H9 (cell line): ENCODE measurements around the gene ARHGEF12. TPM values are rescaled to one million over a fixed set of nuclear protein-coding genes. Genes with fewer than 3 reads are reported as not detected.

Experiments used
- DNase-seq: peaks from one replicate; pipeline ENCODE4 v3.0.0-alpha.2; 2017
- H2AFZ ChIP-seq: one replicate; pipeline ENCODE4 v1.6.1; 2013; ENCODE audit warnings: mild to moderate bottlenecking, low read length, control low read depth, moderate library complexity
- H2AK5ac ChIP-seq: 2 replicates; pipeline ENCODE4 v1.6.1; 2013; ENCODE audit warnings: low read length, control low read depth, mixed read lengths; ENCODE audit not compliant: insufficient read length
- H2BK120ac ChIP-seq: one replicate; pipeline ENCODE4 v1.6.1; 2013; ENCODE audit warnings: low read depth, mild to moderate bottlenecking, low read length, control low read depth, inconsistent platforms; ENCODE audit not compliant: poor library complexity, severe bottlenecking
- H2BK12ac ChIP-seq: 2 replicates; pipeline ENCODE4 v1.6.1; 2013; ENCODE audit warnings: low read length, control low read depth, mixed read lengths, low read depth; ENCODE audit not compliant: insufficient read length
- H2BK15ac ChIP-seq: 2 replicates; pipeline ENCODE4 v1.6.1; 2013; ENCODE audit warnings: low read depth, low read length, control low read depth
- H2BK20ac ChIP-seq: one replicate; pipeline ENCODE4 v1.6.1; 2013; ENCODE audit warnings: low read depth, mild to moderate bottlenecking, low read length, control low read depth, inconsistent platforms; ENCODE audit not compliant: poor library complexity, severe bottlenecking
- H2BK5ac ChIP-seq: 2 replicates; pipeline ENCODE4 v1.6.1; 2013; ENCODE audit warnings: low read length, control low read depth, mixed read lengths; ENCODE audit not compliant: insufficient read length
- H3K14ac ChIP-seq: 2 replicates; pipeline ENCODE4 v1.6.1; 2013; ENCODE audit warnings: low read length, control low read depth; ENCODE audit not compliant: insufficient read depth
- H3K18ac ChIP-seq: 2 replicates; pipeline ENCODE4 v1.6.1; 2013; ENCODE audit warnings: low read depth, mild to moderate bottlenecking, mixed read lengths, low read length, control low read depth; ENCODE audit not compliant: insufficient read length
- H3K23ac ChIP-seq: 2 replicates; pipeline ENCODE4 v1.6.1; 2013; ENCODE audit warnings: low read length, control low read depth, mixed read lengths, low read depth; ENCODE audit not compliant: insufficient read length
- H3K23me2 ChIP-seq: 2 replicates; pipeline ENCODE4 v1.6.1; 2013; ENCODE audit warnings: low read depth, mild to moderate bottlenecking, mixed read lengths, low read length, control low read depth; ENCODE audit not compliant: insufficient read length, poor library complexity, severe bottlenecking
- H3K27ac ChIP-seq: 2 replicates; pipeline ENCODE4 v1.5.1; 2013; ENCODE audit warnings: low read length, control low read depth, mixed read lengths, low read depth; ENCODE audit not compliant: insufficient read length
- H3K27me3 ChIP-seq: 2 replicates; pipeline ENCODE4 v1.6.1; 2013; ENCODE audit warnings: low read length, control low read depth, inconsistent platforms; ENCODE audit not compliant: insufficient read depth
- H3K4ac ChIP-seq: 2 replicates; pipeline ENCODE4 v1.6.1; 2013; ENCODE audit warnings: low read depth, mild to moderate bottlenecking, control low read depth, inconsistent platforms, low read length, moderate library complexity
- H3K4me1 ChIP-seq: 2 replicates; pipeline ENCODE4 v1.6.1; 2013; ENCODE audit warnings: low read length, control low read depth, inconsistent platforms; ENCODE audit not compliant: insufficient read depth
- H3K4me2 ChIP-seq: 2 replicates; pipeline ENCODE4 v1.6.1; 2013; ENCODE audit warnings: low read length, control low read depth, mixed read lengths; ENCODE audit not compliant: insufficient read length, insufficient read depth
- H3K56ac ChIP-seq: 2 replicates; pipeline ENCODE4 v1.6.1; 2013; ENCODE audit warnings: low read depth, mild to moderate bottlenecking, mixed read lengths, low read length, control low read depth; ENCODE audit not compliant: insufficient read length
- H3K79me1 ChIP-seq: 2 replicates; pipeline ENCODE4 v1.6.1; 2013; ENCODE audit warnings: low read depth, mild to moderate bottlenecking, moderate library complexity, low read length, control low read depth, inconsistent platforms; ENCODE audit not compliant: insufficient read depth, poor library complexity, severe bottlenecking
- H3K79me2 ChIP-seq: 2 replicates; pipeline ENCODE4 v1.6.1; 2013; ENCODE audit warnings: low read length, control low read depth, inconsistent platforms; ENCODE audit not compliant: insufficient read depth
- H3K9ac ChIP-seq: 2 replicates; pipeline ENCODE4 v1.6.1; 2013; ENCODE audit warnings: low read length, control low read depth, mixed read lengths; ENCODE audit not compliant: insufficient read length; ENCODE audit errors: extremely low read depth
- H3K9me3 ChIP-seq: one replicate; pipeline ENCODE4 v1.6.1; 2013; ENCODE audit warnings: low read depth, low read length, inconsistent platforms; ENCODE audit not compliant: control insufficient read depth
- H3T11ph ChIP-seq: one replicate; pipeline ENCODE4 v1.6.1; 2013; ENCODE audit warnings: mild to moderate bottlenecking, low read length, control low read depth, inconsistent platforms
- H4K20me1 ChIP-seq: one replicate; pipeline ENCODE4 v1.6.1; 2013; ENCODE audit not compliant: control insufficient read depth, insufficient read length, insufficient read depth
- H4K5ac ChIP-seq: 2 replicates; pipeline ENCODE4 v1.6.1; 2013; ENCODE audit warnings: low read depth, mild to moderate bottlenecking, mixed read lengths, low read length, control low read depth; ENCODE audit not compliant: insufficient read length
- H4K8ac ChIP-seq: replicated peaks from 2 replicates; pipeline ENCODE4 v1.6.1; 2013; ENCODE audit warnings: low read length, control low read depth, mixed read lengths, low read depth; ENCODE audit not compliant: insufficient read length
- H4K91ac ChIP-seq: 2 replicates; pipeline ENCODE4 v1.6.1; 2013; ENCODE audit warnings: low read depth, mild to moderate bottlenecking, moderate library complexity, mixed read lengths, low read length, control low read depth; ENCODE audit not compliant: insufficient read length
- H3K27ac Mint-ChIP-seq, 3 experiments: 2 replicates in 2 of 3; 3 replicates in 1 of 3; pipeline ENCODE4 v1.8.0; 2020 to 2021; ENCODE audit warnings: mixed read lengths in 3 of 3, mild to moderate bottlenecking in 1 of 3, moderate library complexity in 1 of 3
- H3K27me3 Mint-ChIP-seq: 2 replicates; pipeline ENCODE4 v1.8.0; 2021; ENCODE audit warnings: low read depth, mild to moderate bottlenecking, moderate library complexity, mixed read lengths
- H3K36me3 Mint-ChIP-seq, 3 experiments: 2 replicates in 2 of 3; 3 replicates in 1 of 3; pipeline ENCODE4 v1.8.0; 2020 to 2021; ENCODE audit warnings: low read depth in 3 of 3, mixed read lengths in 3 of 3; ENCODE audit not compliant: insufficient read depth in 1 of 3
- H3K4me1 Mint-ChIP-seq, 2 experiments: 2 replicates each; pipeline ENCODE4 v1.8.0; 2020; ENCODE audit warnings: mixed read lengths in 2 of 2
- H3K4me3 Mint-ChIP-seq, 2 experiments: 2 replicates in 1 of 2; 3 replicates in 1 of 2; pipeline ENCODE4 v1.8.0; 2020 to 2021; ENCODE audit warnings: mild to moderate bottlenecking in 2 of 2, mixed read lengths in 2 of 2, moderate library complexity in 1 of 2
- H3K9me3 Mint-ChIP-seq, 2 experiments: 2 replicates in 1 of 2; 3 replicates in 1 of 2; pipeline ENCODE4 v1.8.0; 2020; ENCODE audit warnings: mild to moderate bottlenecking in 2 of 2, mixed read lengths in 2 of 2, moderate library complexity in 1 of 2
- CTCF ChIP-seq: fragments of 200-600 bp; sonication (generic); conservative IDR thresholded peaks from 3 replicates; pipeline ENCODE4 v1.8.0; 2021; ENCODE audit warnings: antibody characterized with exemption, mild to moderate bottlenecking
- WGBS: extraction: QIAGEN DNeasy Blood & Tissue Kit; methylation state at CpG from one replicate; pipeline ENCODE4 v1.1.7; 2013; ENCODE audit warnings: missing lambda C conversion rate, low lambda C conversion rate, mixed read lengths; ENCODE audit not compliant: insufficient read length; ENCODE audit errors: extremely low coverage; 5-methylcytosine and 5-hydroxymethylcytosine counted together
- total RNA-seq: library from RNA; stranded (reverse); gene quantifications from 2 replicates; pipeline ENCODE4 v1.2.1, GENCODE V29; 2021

The ARHGEF12 gene
- total RNA-seq, 1 experiment from 2014 or later = 27.0 TPM

- Mint-ChIP-seq H3K27ac (peak overlapping the region in 1 of 3 experiments; percentile 91; a peak in 3 of 7 replicates), H3K4me1 (peaks cover 40% of the 10 kb centered on the region in 2 experiments), H3K9me3 (peaks cover 14 to 16% of the 10 kb centered on the region in 2 experiments), H3K27me3 (no peaks in the 10 kb centered on the region), H3K36me3 (peaks cover 1 to 30% (median 13%) of the 10 kb centered on the region in 3 experiments; a peak in 5 of 7 replicates), H3K4me3 (no peak overlapping the region)
- Histone ChIP-seq H3K18ac (no peak overlapping the region), H3T11ph (no peak overlapping the region), H4K8ac (no peak overlapping the region), H3K14ac (no peak overlapping the region), H4K5ac (no peak overlapping the region), H3K9me3 (peaks cover 5% of the 10 kb centered on the region), H2BK20ac (no peak overlapping the region), H3K23me2 (no peaks in the 10 kb centered on the region), H2AFZ (no peak overlapping the region), H2BK12ac (no peak overlapping the region), H3K27ac (no peak overlapping the region), H2BK120ac (no peak overlapping the region), H3K56ac (no peak overlapping the region), H3K4me2 (no peak overlapping the region), H4K20me1 (no peaks in the 10 kb centered on the region), H3K23ac (no peak overlapping the region), H2BK5ac (no peak overlapping the region), H3K4ac (no peak overlapping the region), H2AK5ac (no peak overlapping the region), H3K79me2 (no peaks in the 10 kb centered on the region; the same call in 1 of the 2 replicates), H4K91ac (no peak overlapping the region), H3K4me1 (no peaks in the 10 kb centered on the region), H3K9ac (no peak overlapping the region), H2BK15ac (no peak overlapping the region), H3K79me1 (no peaks in the 10 kb centered on the region), H3K27me3 (no peaks in the 10 kb centered on the region)
- DNase-seq = no peak
- TF ChIP-seq CTCF = no peak
- WGBS = no CpG with 5 or more reads among the region's 2 CpGs
Observed at GRCh38 chr11:120398132-120398531, 61.9 kb downstream of the ARHGEF12 start.
